GM12878 (cell line): Measurements from ENCODE around the gene RHOT1. TPM values are rescaled to one million over a fixed set of nuclear protein-coding genes. Genes with fewer than 3 reads are reported as not detected.

ENCODE experiments used
- ATAC-seq: fragments of 200-7000 bp; cut with Tn5 transposase; 3 replicates; pipeline ENCODE4 v1.9.1; 2020; ENCODE audit warnings: mild to moderate bottlenecking, moderate library complexity
- BruUV-seq: library from RNA; stranded (reverse); fragments of 400-500 nt; replicated peaks from 2 replicates; lab custom pipeline; 2021; lab: Mats Ljungman, UMichigan
- CTCF ChIA-PET: fragments of 300-600 bp; sonication (Branson Sonifier 250); formaldehyde crosslinking; extraction: SDS; loops from one replicate; lab custom pipeline; 2021; ENCODE audit warnings: inconsistent platforms; lab: Yijun Ruan, JAX
- POLR2A ChIA-PET: fragments of 350-600 bp; formaldehyde crosslinking; extraction: SDS; loops from one replicate; lab custom pipeline; 2021; ENCODE audit warnings: inconsistent platforms; lab: Charles Lee
- RAD21 ChIA-PET: fragments of 300-600 bp; sonication (Branson Sonifier 250); formaldehyde crosslinking; loops from one replicate; lab custom pipeline; 2023; ENCODE audit warnings: antibody characterized with exemption; ENCODE audit not compliant: unreplicated experiment; lab: Charles Lee
- SMC1A ChIA-PET: fragments of 300-600 bp; sonication (Branson Sonifier 250); formaldehyde crosslinking; loops from one replicate; lab custom pipeline; 2023; ENCODE audit not compliant: unreplicated experiment, uncharacterized antibody; lab: Charles Lee
- DNase-seq: peaks from one replicate; pipeline ENCODE4 v3.0.0-alpha.2; 2011; ENCODE audit warnings: low read depth, low spot score
- FAIRE-seq: peaks from 3 replicates; lab custom pipeline; 2011; peaks lifted over from hg19 to GRCh38; lab: Jason Lieb, UNC
- H2AFZ ChIP-seq: 2 replicates; pipeline ENCODE4 v1.6.0; 2011; ENCODE audit warnings: low read depth, low read length, control low read depth; ENCODE audit not compliant: control insufficient read depth
- H3K27ac ChIP-seq: 2 replicates; pipeline ENCODE4 v1.5.1; 2011; ENCODE audit warnings: control low read depth; ENCODE audit not compliant: control insufficient read depth, insufficient read depth
- H3K27me3 ChIP-seq, 2 experiments: replicated peaks in 1 of 2; 2 replicates each; pipeline versions ENCODE4 v1.6.0 to v1.6.1; 2011; ENCODE audit warnings: low read length in 1 of 2; ENCODE audit not compliant: control insufficient read depth in 2 of 2, insufficient read depth in 2 of 2
- H3K36me3 ChIP-seq, 2 experiments: 2 replicates each; pipeline ENCODE4 v1.5.1; 2011; ENCODE audit warnings: low read length in 1 of 2; ENCODE audit not compliant: control insufficient read depth in 2 of 2, insufficient read depth in 2 of 2
- H3K4me1 ChIP-seq: 2 replicates; pipeline ENCODE4 v1.6.1; 2011; ENCODE audit warnings: mild to moderate bottlenecking, low read length, moderate library complexity, mixed read lengths; ENCODE audit not compliant: control insufficient read depth, insufficient read depth
- H3K4me2 ChIP-seq: 2 replicates; pipeline ENCODE4 v1.6.0; 2011; ENCODE audit warnings: control low read depth; ENCODE audit not compliant: control insufficient read depth, insufficient read depth
- H3K4me3 ChIP-seq: fragments of 200-600 bp; sonication (generic); 2 replicates; pipeline ENCODE4 v1.5.1; 2016
- H3K79me2 ChIP-seq: 2 replicates; pipeline ENCODE4 v1.6.0; 2011; ENCODE audit warnings: low read length; ENCODE audit not compliant: control insufficient read depth, insufficient read depth
- H3K9ac ChIP-seq: 2 replicates; pipeline ENCODE4 v1.8.0; 2011; ENCODE audit warnings: low read length, control low read depth, mixed read lengths; ENCODE audit not compliant: control insufficient read depth, insufficient read depth
- H3K9me3 ChIP-seq: replicated peaks from 3 replicates; pipeline ENCODE4 v1.5.1; 2011; ENCODE audit warnings: mild to moderate bottlenecking, low read length; ENCODE audit not compliant: control insufficient read depth, insufficient read depth
- H4K20me1 ChIP-seq: 2 replicates; pipeline ENCODE4 v1.6.0; 2011; ENCODE audit not compliant: control insufficient read depth, insufficient read depth
- CEBPZ ChIP-seq: fragments of 150-350 bp; IDR thresholded peaks from 2 replicates; pipeline ENCODE4 v1.6.1; 2016; ENCODE audit warnings: low read depth, low read length
- FOS ChIP-seq: IDR thresholded peaks from 3 replicates; pipeline ENCODE4 v1.6.1; 2011; ENCODE audit warnings: borderline replicate concordance; ENCODE audit not compliant: insufficient read length; ENCODE audit errors: extremely low read depth
- IKZF2 ChIP-seq, 2 experiments: fragments of 450-650 bp; IDR thresholded peaks; 2 replicates each; pipeline ENCODE4 v1.6.1; 2017; ENCODE audit warnings: mild to moderate bottlenecking in 2 of 2, moderate library complexity in 2 of 2
- JUNB ChIP-seq: IDR thresholded peaks from 2 replicates; pipeline ENCODE4 v1.6.1; 2016; ENCODE audit warnings: antibody characterized with exemption, mild to moderate bottlenecking
- KAT2A ChIP-seq: conservative IDR thresholded peaks from 2 replicates; pipeline ENCODE4 v1.6.1; 2011; ENCODE audit warnings: low read depth, low read length; ENCODE audit not compliant: control insufficient read depth
- MTA3 ChIP-seq: IDR thresholded peaks from 2 replicates; pipeline ENCODE4 v1.6.1; 2012; ENCODE audit warnings: low read length, inconsistent platforms, borderline replicate concordance
- NKRF ChIP-seq: fragments of 450-650 bp; conservative IDR thresholded peaks from 2 replicates; pipeline ENCODE4 v1.6.1; 2017; ENCODE audit warnings: mild to moderate bottlenecking, moderate library complexity
- NR2C2 ChIP-seq: IDR thresholded peaks from 2 replicates; pipeline ENCODE4 v1.6.1; 2011; ENCODE audit warnings: borderline replicate concordance, low read depth; ENCODE audit not compliant: control insufficient read depth, insufficient read length
- SKIL ChIP-seq: fragments of 450-650 bp; IDR thresholded peaks from 2 replicates; pipeline ENCODE4 v1.6.1; 2017; ENCODE audit warnings: mild to moderate bottlenecking, low read depth, inconsistent platforms; ENCODE audit not compliant: poor library complexity, severe bottlenecking
- SPI1 ChIP-seq: IDR thresholded peaks from 2 replicates; pipeline ENCODE4 v1.6.1; 2011; ENCODE audit warnings: low read depth, mild to moderate bottlenecking, low read length, moderate library complexity, borderline replicate concordance; ENCODE audit not compliant: insufficient read depth
- SREBF2 ChIP-seq: IDR thresholded peaks from 2 replicates; pipeline ENCODE4 v1.6.1; 2012; ENCODE audit warnings: mild to moderate bottlenecking, low read length
- STAT1 ChIP-seq: fragments of 450-650 bp; conservative IDR thresholded peaks from 2 replicates; pipeline ENCODE4 v1.6.1; 2014; ENCODE audit warnings: antibody characterized with exemption, mild to moderate bottlenecking
- ZBTB33 ChIP-seq: fragments of 450-650 bp; IDR thresholded peaks from 2 replicates; pipeline ENCODE4 v1.6.1; 2017; ENCODE audit warnings: mild to moderate bottlenecking
- WGBS: methylation state at CpG from one replicate; pipeline ENCODE4 v1.1.6; 2016; ENCODE audit warnings: low lambda C conversion rate; ENCODE audit not compliant: insufficient replicate concordance, insufficient coverage; ENCODE audit errors: missing lambda C conversion rate; 5-methylcytosine and 5-hydroxymethylcytosine counted together
- in situ Hi-C: fragments of 300-500 bp; cut with MboI; formaldehyde crosslinking; loops from 9 replicates; pipeline ENCODE4 v1.14.3; 2018; ENCODE audit warnings: mixed read lengths
- intact Hi-C: fragments of 100-400 bp; cut with micrococcal nuclease; formaldehyde crosslinking; loops from one replicate; pipeline ENCODE4 v1.14.2; 2022; ENCODE audit not compliant: unreplicated experiment
- polyA plus RNA-seq, 11 experiments: library from polyadenylated mRNA; depleted of rRNA in 4 of 11; unstranded in 6 of 11; stranded (reverse) in 5 of 11; fragments of >200 nt; fragmentation: Nextera tagmentation in 4 of 11; fragmentation: Illumina TruSeq in 1 of 11; extraction: Ambion mirVana in 4 of 11; extraction: Trizol in 1 of 11; gene quantifications; 1 replicate in 1 of 11; 2 replicates in 10 of 11; pipeline versions ENCODE4 v1.2.1 to v1.2.3, GENCODE V29; 2011 to 2016; ENCODE audit warnings: inconsistent platforms in 2 of 11, missing spikeins in 2 of 11, low read depth in 1 of 11
- total RNA-seq, 4 experiments: library from RNA; depleted of rRNA in 3 of 4; stranded (reverse); fragments of >200 nt in 3 of 4; fragmentation: Illumina TruSeq in 1 of 4; extraction: Trizol in 1 of 4; gene quantifications; 2 replicates each; pipeline versions ENCODE4 v1.2.1 to v1.2.3, GENCODE V29; 2013 to 2021

The RHOT1 gene
- total and polyA plus RNA-seq, 10 of the 15 experiments (the other 5 are each of a cell fraction or from before 2014, with no cell fraction given), result 13.3 to 68.2 (median 22.8) TPM

- no peaks in the 10 kb centered on the region for H3K79me2 ChIP-seq
- SMC1A ChIA-PET, result interaction anchor here (1.0 kb wide), 1 partner anchor 12 kb away, joined by 3 read pairs; no protein-coding TSS in a partner anchor
- ATAC-seq (no peak), FAIRE-seq (no peak), DNase-seq (no peak)
- H3K4me3 ChIP-seq, result no peak overlapping the region
- H4K20me1 ChIP-seq, result no peaks in the 10 kb centered on the region; the same call in 1 of the 2 replicates
- H3K9ac ChIP-seq, result no peak overlapping the region
- no peak overlapping the region for H2AFZ ChIP-seq
- intact Hi-C loops, result no loop called here
- POLR2A ChIA-PET, result no interaction called here
- no peak overlapping the region for H3K27ac ChIP-seq
- peaks cover 6 to 7% of the 10 kb centered on the region in 2 experiments; a peak in 3 of 4 replicates for H3K36me3 ChIP-seq
- H3K4me2 ChIP-seq, result no peak overlapping the region
- TF ChIP-seq SREBF2, result no peak
- no peak for TF ChIP-seq SKIL
- TF ChIP-seq ZBTB33, result no peak
- no peak for TF ChIP-seq NKRF
- TF ChIP-seq IKZF2 (IDR thresholded peaks at IDR 0.05), result no peak
- no peak for TF ChIP-seq MTA3
- TF ChIP-seq JUNB, result no peak
- TF ChIP-seq STAT1, result no peak
- no peak for TF ChIP-seq NR2C2
- TF ChIP-seq KAT2A, result no peak
- no peak for TF ChIP-seq SPI1
- TF ChIP-seq FOS, result no peak
- TF ChIP-seq CEBPZ, result no peak
- no peaks in the 10 kb centered on the region for H3K27me3 ChIP-seq
- in situ Hi-C loops, result no loop called here
- no peaks in the 10 kb centered on the region for H3K9me3 ChIP-seq
- RAD21 ChIA-PET, result no interaction called here
- CTCF ChIA-PET, result interaction anchor here (1.2 kb wide), 1 partner anchor 12 kb away, joined by 3 read pairs; no protein-coding TSS in a partner anchor
- H3K4me1 ChIP-seq, result no peaks in the 10 kb centered on the region
- BruUV-seq, result no TSS peak
- WGBS, result 100% methylated on average over 1 of the region's 1 CpG
Measured at GRCh38 chr17:32156656-32157055, 14.4 kb downstream of the RHOT1 start.
